Right atrium auricular region (tissue), 2 donors: ENCODE results near the gene ARHGEF39. TPM values are rescaled to one million over a fixed set of nuclear protein-coding genes. Genes with fewer than 3 reads are reported as not detected.

Experiments used
- DNase-seq: peaks from one replicate; pipeline ENCODE4 v3.0.0-alpha.2; 2019; ENCODE audit warnings: low spot score
- H3K27ac ChIP-seq, 2 donors: fragments of 200-600 bp; sonication (generic); 1 replicate in 1 of 2; 2 replicates in 1 of 2; pipeline ENCODE4 v1.5.1; 2016 to 2019
- H3K27me3 ChIP-seq, 2 donors: fragments of 200-600 bp; sonication (generic); one replicate each; pipeline versions ENCODE4 v1.5.1 to v1.6.0; 2017 to 2019
- H3K36me3 ChIP-seq: fragments of 200-600 bp; sonication (generic); one replicate; pipeline ENCODE4 v1.5.1; 2016
- H3K4me1 ChIP-seq, 2 donors: fragments of 200-600 bp; sonication (generic); one replicate each; pipeline versions ENCODE4 v1.5.1 to v1.6.0; 2017 to 2019
- H3K4me3 ChIP-seq, 2 donors: fragments of 200-600 bp; sonication (generic); 1 replicate in 1 of 2; 2 replicates in 1 of 2; pipeline ENCODE4 v1.5.1; 2017 to 2019; ENCODE audit warnings: mild to moderate bottlenecking in 1 of 2, moderate library complexity in 1 of 2
- H3K9me3 ChIP-seq, 2 donors: fragments of 200-600 bp; sonication (generic); one replicate each; pipeline ENCODE4 v1.5.1; 2019
- total RNA-seq, 2 donors: library from RNA; depleted of rRNA; stranded (reverse); fragments of >200 nt; gene quantifications; one replicate each; pipeline ENCODE4 v1.1.0, GENCODE V29; 2016
- TF ChIP-seq, protein P1 (sequence below), 2 donors: fragments of 200-600 bp; sonication (generic); IDR thresholded peaks; one replicate each; pipeline ENCODE4 v1.5.1; 2019; ENCODE audit warnings: antibody characterized with exemption in 2 of 2

The ARHGEF39 gene
- total RNA-seq, 2 donors from 2014 or later = 0.44 TPM; not detected in 1

DNA sequence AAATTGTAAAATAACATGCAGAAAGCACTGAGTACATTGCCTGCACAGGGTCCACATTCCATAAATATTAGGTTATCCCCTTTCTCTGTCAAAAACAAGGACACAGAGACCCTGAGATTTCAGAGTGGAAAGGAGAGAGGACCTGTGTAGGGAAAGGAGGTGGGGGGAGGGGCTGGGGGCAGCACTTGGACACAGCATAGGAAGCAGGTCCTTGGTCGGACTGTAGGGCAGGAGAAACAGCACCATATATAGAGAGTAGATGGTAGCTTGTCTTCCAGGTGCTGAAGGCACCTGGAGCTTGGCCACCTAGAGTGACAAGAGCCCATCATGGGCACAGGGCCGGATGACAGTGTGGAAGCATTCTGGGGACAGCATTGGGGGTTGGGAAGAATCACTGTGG is 22.3 kb upstream of the ARHGEF39 start:
- DNase-seq = no peak
- H3K4me1 ChIP-seq = peaks cover 0 to 56% of the 10 kb centered on the region in 2 donors
- peak overlapping the region; percentile 70 to 74 for H3K4me3 ChIP-seq
- no peaks in the 10 kb centered on the region for H3K9me3 ChIP-seq
- TF ChIP-seq, protein P1, sequence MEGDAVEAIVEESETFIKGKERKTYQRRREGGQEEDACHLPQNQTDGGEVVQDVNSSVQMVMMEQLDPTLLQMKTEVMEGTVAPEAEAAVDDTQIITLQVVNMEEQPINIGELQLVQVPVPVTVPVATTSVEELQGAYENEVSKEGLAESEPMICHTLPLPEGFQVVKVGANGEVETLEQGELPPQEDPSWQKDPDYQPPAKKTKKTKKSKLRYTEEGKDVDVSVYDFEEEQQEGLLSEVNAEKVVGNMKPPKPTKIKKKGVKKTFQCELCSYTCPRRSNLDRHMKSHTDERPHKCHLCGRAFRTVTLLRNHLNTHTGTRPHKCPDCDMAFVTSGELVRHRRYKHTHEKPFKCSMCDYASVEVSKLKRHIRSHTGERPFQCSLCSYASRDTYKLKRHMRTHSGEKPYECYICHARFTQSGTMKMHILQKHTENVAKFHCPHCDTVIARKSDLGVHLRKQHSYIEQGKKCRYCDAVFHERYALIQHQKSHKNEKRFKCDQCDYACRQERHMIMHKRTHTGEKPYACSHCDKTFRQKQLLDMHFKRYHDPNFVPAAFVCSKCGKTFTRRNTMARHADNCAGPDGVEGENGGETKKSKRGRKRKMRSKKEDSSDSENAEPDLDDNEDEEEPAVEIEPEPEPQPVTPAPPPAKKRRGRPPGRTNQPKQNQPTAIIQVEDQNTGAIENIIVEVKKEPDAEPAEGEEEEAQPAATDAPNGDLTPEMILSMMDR (IDR thresholded peaks at IDR 0.05) = no peak
- peak overlapping the region; percentile 97 to 99 for H3K27ac ChIP-seq
- H3K27me3 ChIP-seq = no peaks in the 10 kb centered on the region
- peaks cover 50% of the 10 kb centered on the region for H3K36me3 ChIP-seq

DNA sequence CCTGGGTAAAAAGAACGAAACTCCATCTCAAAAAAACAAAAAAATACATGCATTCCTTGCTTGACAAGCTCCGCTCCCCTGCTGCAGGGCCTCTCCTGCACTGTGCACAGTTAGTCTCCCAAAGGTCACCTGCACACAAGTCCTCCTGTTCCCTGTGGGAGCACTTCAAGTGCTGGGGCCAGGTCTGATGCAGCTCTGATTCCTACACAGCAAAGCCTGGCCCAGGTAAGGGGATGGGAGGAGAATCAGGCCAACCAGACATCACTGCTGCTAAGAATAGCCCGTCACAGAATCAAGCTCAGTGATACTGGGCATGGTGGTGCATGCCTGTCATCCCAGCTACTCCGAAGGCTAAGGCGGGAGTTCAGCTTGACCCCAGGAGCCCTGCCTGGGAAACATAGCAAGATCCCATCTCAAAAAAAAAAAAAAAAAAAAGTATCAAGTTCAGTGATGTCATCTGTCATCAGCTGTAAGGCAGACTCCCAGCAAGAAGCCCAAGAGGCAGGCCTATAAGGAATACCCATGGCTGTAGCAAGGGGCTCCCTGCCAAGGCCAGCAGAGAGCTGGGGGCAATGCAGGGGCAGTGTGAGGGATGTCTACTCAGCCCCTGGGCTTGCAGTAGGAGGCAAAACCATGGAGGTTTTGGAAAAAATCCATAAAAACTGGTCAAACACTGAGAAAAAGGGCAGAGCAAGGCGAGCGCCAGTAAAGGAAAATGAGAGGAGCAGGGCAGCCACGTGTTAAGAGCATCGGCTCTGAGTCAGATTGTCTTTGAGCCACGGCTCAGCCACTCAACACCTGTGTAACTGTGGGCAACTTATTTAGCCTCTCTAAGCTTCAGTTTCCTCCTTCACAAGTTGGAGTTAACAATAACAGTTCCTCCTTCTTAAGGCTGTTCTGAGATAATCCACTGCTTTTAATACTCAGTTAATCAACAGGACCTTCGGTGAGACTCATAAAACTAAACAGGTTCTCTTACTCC is 21.5 kb upstream of the ARHGEF39 start:
- Histone ChIP-seq H3K4me3 (peak overlapping the region; percentile 70 to 74), H3K4me1 (peaks cover 0 to 56% of the 10 kb centered on the region in 2 donors), H3K27me3 (no peaks in the 10 kb centered on the region), H3K36me3 (peaks cover 50% of the 10 kb centered on the region), H3K27ac (peak overlapping the region; percentile 97 to 99), H3K9me3 (no peaks in the 10 kb centered on the region)
- TF ChIP-seq, protein P1 (IDR thresholded peaks at IDR 0.05) = no peak
- no peak for DNase-seq

DNA sequence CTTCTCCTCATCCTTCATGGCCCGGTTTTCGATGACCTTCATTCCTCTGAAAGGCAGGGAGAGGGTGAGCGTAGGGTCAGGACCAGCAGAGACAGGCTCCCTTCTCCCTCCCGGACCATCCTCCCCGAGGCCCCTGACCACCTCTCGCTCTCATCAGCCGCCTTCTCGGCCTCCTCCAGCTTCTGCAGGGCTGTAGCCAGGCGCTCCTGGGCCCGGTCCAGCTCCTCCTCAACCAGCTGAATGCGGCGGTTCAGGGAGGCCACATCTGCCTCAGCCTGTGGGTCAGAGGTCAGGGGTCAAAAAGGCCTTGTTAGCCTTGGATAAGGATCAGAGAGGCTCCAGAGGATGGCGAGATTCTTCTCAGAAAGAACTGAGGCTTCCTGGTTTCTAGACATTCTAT is 20.5 kb upstream of the ARHGEF39 start:
- Histone ChIP-seq H3K4me3 (peak overlapping the region; percentile 2 to 3), H3K9me3 (no peaks in the 10 kb centered on the region), H3K27me3 (no peaks in the 10 kb centered on the region), H3K36me3 (peaks cover 50% of the 10 kb centered on the region), H3K27ac (peak overlapping the region; percentile 97 to 99), H3K4me1 (peaks cover 0 to 51% of the 10 kb centered on the region in 2 donors)
- no peak for DNase-seq
- TF ChIP-seq, protein P1 (IDR thresholded peaks at IDR 0.05) = no peak

DNA sequence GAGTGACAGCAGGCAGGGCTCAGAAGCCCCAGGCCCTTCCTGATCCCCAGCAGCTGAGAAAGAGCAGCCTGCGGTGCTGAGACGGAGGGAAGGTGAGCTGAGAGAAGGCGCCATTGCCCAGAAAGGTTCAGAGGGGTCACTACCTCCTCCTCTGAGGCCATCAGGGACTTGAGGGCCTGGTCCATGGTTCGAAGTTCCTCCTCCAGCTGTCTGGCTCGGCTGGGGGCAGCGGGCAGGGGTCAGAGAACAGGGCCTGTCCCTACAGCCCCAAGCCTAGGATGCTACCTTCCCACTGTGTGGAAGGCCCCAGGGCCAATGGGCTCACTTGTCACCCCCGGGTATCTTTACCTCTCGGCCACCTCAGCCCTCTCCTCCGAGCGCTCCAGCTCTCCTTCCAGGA is 19.9 kb upstream of the ARHGEF39 start:
- Histone ChIP-seq H3K27ac (peak overlapping the region; percentile 49 to 97), H3K27me3 (no peaks in the 10 kb centered on the region), H3K9me3 (no peaks in the 10 kb centered on the region), H3K4me1 (peaks cover 0 to 47% of the 10 kb centered on the region in 2 donors), H3K36me3 (peaks cover 50% of the 10 kb centered on the region), H3K4me3 (peak overlapping the region in 1 of 2 donors; percentile 2)
- no peak for DNase-seq
- TF ChIP-seq, protein P1 (IDR thresholded peaks at IDR 0.05) = no peak

DNA sequence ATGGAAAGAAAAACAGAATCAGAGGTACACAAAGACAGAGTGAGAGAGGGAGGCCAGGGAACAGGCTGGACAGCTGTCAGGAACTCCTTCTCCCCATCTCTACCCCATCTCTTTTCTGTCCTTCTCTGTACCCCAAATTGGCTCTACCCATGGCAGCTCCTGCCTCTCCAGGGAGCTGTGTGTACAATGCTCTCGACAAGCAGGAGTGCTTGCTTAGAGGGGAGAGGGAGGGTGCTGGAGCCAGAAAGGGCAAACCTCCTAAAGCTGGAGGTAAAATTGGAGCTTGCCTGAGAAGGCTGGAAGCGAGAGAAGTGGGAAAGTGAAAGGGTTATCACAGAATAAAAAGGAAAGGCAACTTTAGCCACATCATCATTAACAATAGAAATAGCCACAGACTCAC is 18.3 kb upstream of the ARHGEF39 start:
- Histone ChIP-seq H3K27ac (no peak overlapping the region), H3K36me3 (peaks cover 50% of the 10 kb centered on the region), H3K4me1 (peaks cover 0 to 37% of the 10 kb centered on the region in 2 donors), H3K9me3 (no peaks in the 10 kb centered on the region), H3K4me3 (no peak overlapping the region), H3K27me3 (no peaks in the 10 kb centered on the region)
- no peak for DNase-seq
- TF ChIP-seq, protein P1 (IDR thresholded peaks at IDR 0.05) = no peak
